ENCODE measurements around the gene DLG5. TPM values are rescaled to one million over a fixed set of nuclear protein-coding genes. Genes with fewer than 3 reads are reported as not detected.

Gene DLG5
- total RNA-seq, 1 experiment from 2014 or later = 69.7 TPM

- H3K4me1 Mint-ChIP-seq (ENCODE audit: low read depth, unreplicated experiment) = no peaks in the 10 kb centered on the region
- POLR2A ChIA-PET = no interaction called here
- intact Hi-C loops (cut with micrococcal nuclease; ENCODE audit: unreplicated experiment) = no loop called here
- H3K9me3 ChIP-seq = peaks cover 3% of the 10 kb centered on the region
- peaks cover 11% of the 10 kb centered on the region for H3K9me3 Mint-ChIP-seq (ENCODE audit: unreplicated experiment)
- no peak overlapping the region for H3K4me3 Mint-ChIP-seq (ENCODE audit: unreplicated experiment)
- no peaks in the 10 kb centered on the region for H3K27me3 Mint-ChIP-seq (ENCODE audit: insufficient read depth, unreplicated experiment)
- no peak overlapping the region for H3K4me3 ChIP-seq (ENCODE audit: low read depth, low read length)
- DNase-seq = no peak
- H3K36me3 ChIP-seq (ENCODE audit: control insufficient read depth, insufficient read depth, low read length) = no peaks in the 10 kb centered on the region
- no peak overlapping the region for H3K27ac Mint-ChIP-seq (ENCODE audit: unreplicated experiment)
- BruUV-seq (replicated peaks) = no TSS peak
- no peaks in the 10 kb centered on the region for H3K4me1 ChIP-seq
- CTCF ChIA-PET = no interaction called here
- H3K27me3 ChIP-seq (replicated peaks; ENCODE audit: control insufficient read depth, insufficient read depth, low read length) = no peaks in the 10 kb centered on the region
- no peak for TF ChIP-seq CTCF (IDR thresholded peaks at IDR 0.05; ENCODE audit: insufficient read depth in 1 of 2, low read depth in 1 of 2, low read length in 1 of 2, severe bottlenecking in 1 of 2, unreplicated experiment in 1 of 2)
- H3K36me3 Mint-ChIP-seq (ENCODE audit: insufficient read depth, unreplicated experiment) = no peaks in the 10 kb centered on the region
These were observed 37.3 kb upstream of the DLG5 start for GRCh38 chr10:77963901-77964300.

DNA sequence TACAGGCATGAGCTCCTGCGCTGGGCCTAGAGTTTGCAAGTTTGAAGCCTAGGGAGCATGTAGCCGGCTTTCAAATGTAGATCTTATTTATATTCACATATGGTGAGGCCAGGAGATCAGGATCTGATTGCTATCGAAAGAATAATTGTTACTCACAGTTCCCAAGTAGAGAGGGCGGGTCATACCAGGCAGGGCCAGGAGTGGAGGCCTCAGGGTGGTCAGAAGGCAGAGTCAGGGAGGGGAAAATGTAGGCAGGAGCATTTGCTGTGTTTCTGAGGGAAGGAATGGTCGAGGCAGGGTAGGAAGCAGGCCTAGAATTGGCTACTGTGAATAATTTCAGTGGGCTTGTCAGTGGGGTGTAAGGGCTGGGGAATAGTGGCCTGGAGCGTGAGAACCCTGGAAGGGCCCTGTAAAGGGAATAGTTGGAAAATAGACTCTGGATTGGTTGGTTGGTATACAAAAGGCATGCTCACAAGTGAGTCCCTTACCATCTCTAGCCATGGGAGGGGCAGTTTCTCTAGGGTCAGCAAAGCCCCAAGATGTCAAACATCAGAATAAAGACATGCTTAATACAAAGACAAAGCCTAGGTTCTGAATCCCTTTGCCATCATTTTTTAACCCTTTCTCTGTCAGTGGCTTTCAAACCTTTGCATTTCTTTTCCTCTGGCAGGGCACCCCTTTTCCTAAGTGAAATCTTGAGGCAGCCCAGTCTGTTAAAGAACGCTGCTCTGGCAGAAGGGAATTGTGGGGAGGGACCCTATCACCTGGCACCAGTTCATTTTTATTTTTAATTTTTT, 36.0 kb upstream of the DLG5 start:
- Mint-ChIP-seq H3K4me3 (ENCODE audit: unreplicated experiment) (no peak overlapping the region), H3K27me3 (ENCODE audit: insufficient read depth, unreplicated experiment) (no peaks in the 10 kb centered on the region), H3K4me1 (ENCODE audit: low read depth, unreplicated experiment) (no peaks in the 10 kb centered on the region), H3K27ac (ENCODE audit: unreplicated experiment) (no peak overlapping the region), H3K36me3 (ENCODE audit: insufficient read depth, unreplicated experiment) (no peaks in the 10 kb centered on the region), H3K9me3 (ENCODE audit: unreplicated experiment) (peaks cover 11% of the 10 kb centered on the region)
- H3K27me3 ChIP-seq (replicated peaks; ENCODE audit: control insufficient read depth, insufficient read depth, low read length) = no peaks in the 10 kb centered on the region
- no TSS peak for BruUV-seq (replicated peaks)
- no peak overlapping the region for H3K4me3 ChIP-seq (ENCODE audit: low read depth, low read length)
- DNase-seq = no peak
- H3K9me3 ChIP-seq = peaks cover 3% of the 10 kb centered on the region
- no peak for TF ChIP-seq CTCF (IDR thresholded peaks at IDR 0.05; ENCODE audit: insufficient read depth in 1 of 2, low read depth in 1 of 2, low read length in 1 of 2, severe bottlenecking in 1 of 2, unreplicated experiment in 1 of 2)
- POLR2A ChIA-PET = no interaction called here
- intact Hi-C loops (cut with micrococcal nuclease; ENCODE audit: unreplicated experiment) = no loop called here
- CTCF ChIA-PET = no interaction called here
- H3K36me3 ChIP-seq (ENCODE audit: control insufficient read depth, insufficient read depth, low read length) = no peaks in the 10 kb centered on the region
- H3K4me1 ChIP-seq = no peaks in the 10 kb centered on the region

DNA sequence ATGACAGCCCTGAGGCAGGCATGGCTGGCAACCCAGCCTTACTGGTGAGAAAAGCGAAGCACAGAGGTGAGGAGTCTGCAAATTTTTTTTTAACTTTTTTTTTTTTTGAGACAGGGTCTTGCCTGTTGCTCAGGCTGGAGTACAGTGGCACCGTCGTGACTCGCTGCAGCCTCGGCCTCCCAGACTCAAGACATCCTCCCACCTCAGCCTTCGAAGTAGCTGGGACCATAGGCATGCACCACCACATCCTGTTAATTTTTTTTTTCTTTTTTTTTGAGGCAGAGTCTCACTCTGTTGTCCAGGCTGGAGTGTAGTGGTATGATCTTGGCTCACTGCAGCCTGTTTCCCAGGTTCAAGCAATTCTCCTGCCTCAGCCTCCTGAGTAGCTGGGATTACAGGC, 35.1 kb upstream of the DLG5 start:
- no peaks in the 10 kb centered on the region for H3K27me3 ChIP-seq (replicated peaks; ENCODE audit: control insufficient read depth, insufficient read depth, low read length)
- Mint-ChIP-seq H3K36me3 (ENCODE audit: insufficient read depth, unreplicated experiment) (no peaks in the 10 kb centered on the region), H3K4me3 (ENCODE audit: unreplicated experiment) (no peak overlapping the region), H3K27ac (ENCODE audit: unreplicated experiment) (no peak overlapping the region), H3K4me1 (ENCODE audit: low read depth, unreplicated experiment) (no peaks in the 10 kb centered on the region), H3K9me3 (ENCODE audit: unreplicated experiment) (peaks cover 11% of the 10 kb centered on the region), H3K27me3 (ENCODE audit: insufficient read depth, unreplicated experiment) (no peaks in the 10 kb centered on the region)
- POLR2A ChIA-PET = no interaction called here
- H3K4me1 ChIP-seq = no peaks in the 10 kb centered on the region
- intact Hi-C loops (cut with micrococcal nuclease; ENCODE audit: unreplicated experiment) = no loop called here
- DNase-seq = no peak
- no peak overlapping the region for H3K4me3 ChIP-seq (ENCODE audit: low read depth, low read length)
- CTCF ChIA-PET = no interaction called here
- no peak for TF ChIP-seq CTCF (IDR thresholded peaks at IDR 0.05; ENCODE audit: insufficient read depth in 1 of 2, low read depth in 1 of 2, low read length in 1 of 2, severe bottlenecking in 1 of 2, unreplicated experiment in 1 of 2)
- H3K9me3 ChIP-seq = peaks cover 3% of the 10 kb centered on the region
- H3K36me3 ChIP-seq (ENCODE audit: control insufficient read depth, insufficient read depth, low read length) = no peaks in the 10 kb centered on the region
- BruUV-seq (replicated peaks) = no TSS peak

All from Caco-2 (cell line).